Measurements from ENCODE around the gene TMEM52.

TMEM52 gene

DNA sequence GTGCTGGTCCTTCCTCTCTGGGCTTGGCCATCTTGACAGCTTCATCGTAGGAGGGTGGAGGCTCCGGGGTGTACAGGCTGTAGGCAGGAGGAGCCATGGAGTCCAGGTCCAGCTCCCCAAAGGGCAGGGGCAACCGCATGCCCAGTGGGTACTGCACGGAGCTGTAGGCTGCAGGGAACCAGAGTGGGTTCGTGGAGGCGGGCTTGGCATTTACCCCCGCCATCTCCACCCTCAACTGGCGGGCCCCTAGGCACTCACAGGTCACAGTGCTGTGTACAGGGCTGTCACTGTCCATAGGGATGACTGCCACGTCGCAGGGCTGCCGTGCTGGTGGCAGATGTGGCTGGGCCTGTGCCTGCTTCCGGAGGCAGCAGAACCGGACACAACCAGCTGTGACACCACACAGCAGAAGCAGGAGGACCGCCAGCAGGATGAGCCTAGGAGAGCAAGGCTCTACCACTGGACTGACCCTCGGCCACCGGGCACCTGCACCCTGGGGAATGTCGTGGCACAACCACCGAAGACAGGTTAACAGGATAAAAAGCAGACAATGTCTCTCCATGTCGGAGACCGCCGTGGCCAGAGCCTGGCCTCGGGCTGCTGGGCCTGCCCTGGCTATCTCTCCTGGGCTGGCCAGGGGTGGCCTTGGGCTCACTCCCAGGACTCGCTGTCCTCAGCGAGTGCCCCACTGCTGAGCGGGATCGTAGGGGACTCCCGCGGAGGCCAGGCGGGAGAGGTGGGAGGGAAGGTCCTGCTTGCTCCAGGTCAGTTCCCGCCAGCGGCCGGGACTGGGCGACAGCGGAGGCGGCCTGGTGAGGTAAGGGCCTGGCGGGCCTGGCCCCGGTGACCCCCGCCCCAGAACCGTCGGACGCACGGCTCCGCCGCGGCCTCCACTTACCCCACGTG lies 831 bp downstream of the TMEM52 start:
- H3K4me3 ChIP-seq (ENCODE audit: low read depth, low read length): peak overlapping the region; percentile 57
- DNase-seq (ENCODE audit: low read depth): no peak

DNA sequence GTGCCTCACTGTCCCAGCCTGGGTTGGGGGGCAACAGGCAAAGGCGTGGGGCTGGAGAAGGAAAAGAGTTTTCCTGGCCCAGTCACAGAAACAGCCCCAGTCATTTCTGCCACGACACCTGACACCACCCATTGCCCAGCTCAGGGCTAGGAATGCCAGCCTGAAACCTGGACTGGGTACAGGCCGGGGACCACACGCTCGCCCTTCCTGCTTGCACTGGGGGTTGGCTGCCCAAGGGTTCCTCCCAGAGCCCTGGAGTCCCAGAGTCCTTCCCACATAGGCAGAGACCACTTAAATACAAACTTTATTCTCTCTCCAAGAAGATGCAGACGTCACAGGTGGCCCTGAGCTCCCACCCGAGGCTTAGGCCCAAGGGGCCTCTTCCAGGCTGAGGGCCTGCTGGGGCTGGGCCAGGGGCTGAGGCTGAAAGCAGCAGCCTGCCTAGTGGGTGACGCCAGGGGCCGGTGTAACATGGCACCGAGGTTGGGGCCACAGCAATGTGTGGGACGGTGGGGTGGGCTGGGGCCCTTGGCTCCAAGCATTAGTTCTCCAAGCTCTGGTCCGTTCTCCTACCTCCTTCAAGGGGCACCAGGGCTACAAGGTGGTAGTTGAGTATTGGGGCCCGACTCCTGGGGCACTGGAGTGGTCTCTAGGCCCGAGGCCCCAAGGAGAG lies 1.6 kb downstream of the TMEM52 start:
- H3K4me3 ChIP-seq (ENCODE audit: low read depth, low read length): no peak overlapping the region

GRCh38 chr1:1916851-1917251 lies 2.2 kb downstream of the TMEM52 start:
- no peak for DNase-seq (ENCODE audit: low read depth)

More for the DNA sequence above, 1.6 kb downstream of the TMEM52 start:
- no peak for DNase-seq (ENCODE audit: low read depth)

GRCh38 chr1:1915911-1916840 lies 2.9 kb downstream of the TMEM52 start:
- DNase-seq (ENCODE audit: low read depth): no peak
- no peak overlapping the region for H3K4me3 ChIP-seq (ENCODE audit: low read depth, low read length)

More at GRCh38 chr1:1916851-1917251, 2.2 kb downstream of the TMEM52 start:
- no peak overlapping the region for H3K4me3 ChIP-seq (ENCODE audit: low read depth, low read length)

- no peak within 1 kb of the TSS for H3K4me3 ChIP-seq (ENCODE audit: low read depth, low read length)
- DNase-seq (ENCODE audit: low read depth): no peak
These were observed 3.9 kb downstream of the TMEM52 start, which contains the start of gene CALML6 for GRCh38 chr1:1914971-1915692. Gene CALML6 (plus strand): TSS chr1:1915260. CDS start chr1:1915281, 21 bp downstream.

- no peak for DNase-seq (ENCODE audit: low read depth)
- H3K4me3 ChIP-seq (ENCODE audit: low read depth, low read length): no peak overlapping the region
These were observed 4.7 kb downstream of the TMEM52 start for GRCh38 chr1:1914101-1914970.

DNA sequence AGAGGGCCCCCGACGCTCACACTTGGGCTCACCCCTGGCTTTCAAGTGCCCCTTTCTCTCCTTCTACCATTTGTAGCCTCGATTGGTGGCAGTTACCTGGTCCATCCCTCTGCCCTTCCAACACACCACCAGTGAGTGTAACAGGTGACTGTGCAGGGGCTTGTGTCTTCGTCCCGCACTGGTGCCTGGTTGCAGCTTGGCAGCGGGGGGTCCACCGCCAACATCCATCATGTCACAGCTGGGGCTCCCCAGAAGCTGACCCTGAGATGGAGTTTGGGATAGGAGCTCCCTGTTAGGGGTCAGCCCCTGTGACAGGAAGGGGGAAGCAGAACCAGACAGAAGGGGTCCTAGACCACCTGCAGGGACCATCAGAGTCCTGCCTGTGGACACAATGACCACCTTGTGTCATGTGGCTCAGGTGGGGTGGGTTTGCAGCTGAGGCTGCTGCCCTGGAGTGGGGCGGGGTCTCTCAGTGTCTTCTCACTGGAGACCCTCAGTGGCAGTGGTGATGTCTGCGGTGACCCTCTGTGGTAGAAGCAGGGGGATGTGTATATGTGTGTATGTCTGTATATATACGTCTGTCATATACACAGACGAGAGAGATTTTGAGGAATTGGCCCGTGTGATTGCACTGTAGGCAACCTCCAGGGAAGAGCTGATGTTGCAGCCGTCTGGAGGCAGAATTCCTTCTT lies 7.6 kb downstream of the TMEM52 start:
- DNase-seq (ENCODE audit: low read depth): no peak
- no peak overlapping the region for H3K4me3 ChIP-seq (ENCODE audit: low read depth, low read length)

- DNase-seq (ENCODE audit: low read depth): no peak
- H3K4me3 ChIP-seq (ENCODE audit: low read depth, low read length): no peak overlapping the region
These were observed 8.3 kb downstream of the TMEM52 start for GRCh38 chr1:1910651-1911331.

DNA sequence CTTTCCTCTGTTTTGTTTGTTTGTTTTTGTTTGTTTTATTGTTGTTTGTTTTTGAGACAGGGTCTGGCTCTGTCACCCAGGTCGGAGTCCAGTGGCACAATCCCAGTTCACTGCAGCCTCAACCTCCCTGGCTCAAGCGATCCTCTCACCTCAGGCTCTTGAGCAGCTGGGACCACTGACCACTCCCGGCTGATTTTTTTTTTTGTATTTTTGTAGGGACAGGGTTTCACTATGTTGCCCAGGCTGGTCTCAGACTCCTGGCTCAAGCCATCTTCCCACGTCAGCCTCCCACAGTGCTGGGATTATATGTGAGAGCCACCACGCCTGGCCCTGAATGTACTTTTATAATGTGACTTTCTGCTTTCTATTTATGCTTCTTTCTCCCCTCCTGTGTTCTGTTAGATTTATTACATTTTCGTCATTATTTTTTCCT lies 9.0 kb downstream of the TMEM52 start:
- no peak for DNase-seq (ENCODE audit: low read depth)
- peak overlapping the region; percentile 50 for H3K4me3 ChIP-seq (ENCODE audit: low read depth, low read length)

DNA sequence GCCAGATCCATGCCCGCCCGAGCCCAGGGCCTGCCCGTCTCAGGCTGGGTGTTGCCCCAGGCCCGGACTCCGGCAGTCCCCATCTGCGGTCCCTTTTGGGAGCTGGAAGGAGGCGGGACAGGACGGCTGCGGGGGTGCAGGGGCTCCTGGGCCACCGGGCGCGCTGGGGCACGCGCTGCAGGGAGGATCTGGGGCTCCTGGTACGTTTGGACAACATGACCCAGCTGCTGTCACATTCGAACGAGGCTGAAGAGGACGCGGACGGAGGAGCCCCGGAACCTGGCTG lies 10.6 kb downstream of the TMEM52 start:
- DNase-seq (ENCODE audit: low read depth): no peak
- peak overlapping the region; percentile 64 for H3K4me3 ChIP-seq (ENCODE audit: low read depth, low read length)

GRCh38 chr1:1907098-1907736 lies 11.9 kb downstream of the TMEM52 start:
- H3K4me3 ChIP-seq (ENCODE audit: low read depth, low read length): no peak overlapping the region
- DNase-seq (ENCODE audit: low read depth): no peak

- no peak for DNase-seq (ENCODE audit: low read depth)
- H3K4me3 ChIP-seq (ENCODE audit: low read depth, low read length): no peak overlapping the region
These were observed 12.6 kb downstream of the TMEM52 start for GRCh38 chr1:1906185-1907097.

DNA sequence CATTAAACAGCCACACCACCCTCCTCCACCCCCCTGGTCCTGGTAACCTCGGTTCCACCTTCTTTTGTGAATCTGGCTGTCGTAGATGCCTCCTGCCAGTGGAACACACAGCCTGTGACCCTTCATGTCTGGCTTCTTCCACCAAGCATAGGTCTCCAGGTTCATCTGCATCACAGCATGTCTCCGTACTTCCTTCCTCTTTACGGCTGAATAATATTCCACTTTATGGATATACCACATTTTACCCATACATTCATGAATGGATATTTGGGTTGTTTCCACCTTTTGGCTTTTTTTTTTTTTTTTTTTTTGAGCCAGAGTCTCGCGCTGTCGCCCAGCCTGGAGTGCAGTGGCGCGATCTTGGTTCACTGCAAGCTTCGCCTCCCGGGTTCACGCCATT lies 15.9 kb downstream of the TMEM52 start:
- no peak for DNase-seq (ENCODE audit: low read depth)
- H3K4me3 ChIP-seq (ENCODE audit: low read depth, low read length): no peak overlapping the region

DNA sequence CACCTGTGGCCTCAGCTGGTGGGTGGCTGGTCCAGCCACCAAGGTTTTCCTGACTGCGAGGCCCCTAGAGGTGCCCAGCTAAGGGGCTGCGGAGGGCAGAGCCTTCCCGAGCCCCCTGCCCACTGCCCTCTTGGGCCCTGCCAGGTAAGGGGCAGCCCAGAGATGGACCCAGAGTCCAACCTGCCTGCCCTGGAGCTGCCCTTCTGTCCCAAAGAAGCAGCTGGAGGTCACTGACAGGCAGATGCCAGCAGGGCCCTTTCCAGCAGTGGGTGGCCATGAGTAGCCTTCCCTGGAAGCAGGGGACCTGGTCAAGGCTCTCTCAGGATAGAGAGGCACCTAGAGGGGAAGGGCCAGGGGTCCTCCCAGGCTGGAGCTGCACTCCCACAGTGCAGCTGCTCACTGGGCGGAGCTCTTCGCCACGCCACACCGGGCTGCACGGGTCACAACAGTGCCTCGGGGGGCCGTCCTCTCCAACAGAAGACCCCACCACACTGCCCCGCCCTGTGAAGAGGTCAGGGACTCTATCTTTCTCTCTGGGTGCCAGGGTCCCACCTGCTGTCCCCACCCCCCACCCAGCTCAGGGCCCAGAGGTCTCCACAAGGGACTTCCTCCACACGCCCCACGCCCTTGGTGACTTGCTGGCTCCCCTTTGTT lies 17.3 kb downstream of the TMEM52 start:
- no peak for DNase-seq (ENCODE audit: low read depth)
- no peak overlapping the region for H3K4me3 ChIP-seq (ENCODE audit: low read depth, low read length)

- DNase-seq (ENCODE audit: low read depth): no peak
- no peak overlapping the region for H3K4me3 ChIP-seq (ENCODE audit: low read depth, low read length)
These were observed 18.0 kb downstream of the TMEM52 start for GRCh38 chr1:1900883-1901640.

Measured in skeletal muscle cell (primary cell).